ENCODE results near the gene MAMSTR.

DNA sequence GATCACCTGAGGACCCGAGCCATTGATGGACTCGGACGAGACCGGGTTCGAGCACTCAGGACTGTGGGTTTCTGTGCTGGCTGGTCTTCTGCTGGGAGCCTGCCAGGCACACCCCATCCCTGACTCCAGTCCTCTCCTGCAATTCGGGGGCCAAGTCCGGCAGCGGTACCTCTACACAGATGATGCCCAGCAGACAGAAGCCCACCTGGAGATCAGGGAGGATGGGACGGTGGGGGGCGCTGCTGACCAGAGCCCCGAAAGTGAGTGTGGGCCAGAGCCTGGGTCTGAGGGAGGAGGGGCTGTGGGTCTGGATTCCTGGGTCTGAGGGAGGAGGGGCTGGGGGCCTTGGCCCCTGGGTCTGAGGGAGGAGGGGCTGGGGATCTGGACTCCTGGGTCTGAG is 36.7 kb upstream of the MAMSTR start:
- TF ChIP-seq, protein P1, sequence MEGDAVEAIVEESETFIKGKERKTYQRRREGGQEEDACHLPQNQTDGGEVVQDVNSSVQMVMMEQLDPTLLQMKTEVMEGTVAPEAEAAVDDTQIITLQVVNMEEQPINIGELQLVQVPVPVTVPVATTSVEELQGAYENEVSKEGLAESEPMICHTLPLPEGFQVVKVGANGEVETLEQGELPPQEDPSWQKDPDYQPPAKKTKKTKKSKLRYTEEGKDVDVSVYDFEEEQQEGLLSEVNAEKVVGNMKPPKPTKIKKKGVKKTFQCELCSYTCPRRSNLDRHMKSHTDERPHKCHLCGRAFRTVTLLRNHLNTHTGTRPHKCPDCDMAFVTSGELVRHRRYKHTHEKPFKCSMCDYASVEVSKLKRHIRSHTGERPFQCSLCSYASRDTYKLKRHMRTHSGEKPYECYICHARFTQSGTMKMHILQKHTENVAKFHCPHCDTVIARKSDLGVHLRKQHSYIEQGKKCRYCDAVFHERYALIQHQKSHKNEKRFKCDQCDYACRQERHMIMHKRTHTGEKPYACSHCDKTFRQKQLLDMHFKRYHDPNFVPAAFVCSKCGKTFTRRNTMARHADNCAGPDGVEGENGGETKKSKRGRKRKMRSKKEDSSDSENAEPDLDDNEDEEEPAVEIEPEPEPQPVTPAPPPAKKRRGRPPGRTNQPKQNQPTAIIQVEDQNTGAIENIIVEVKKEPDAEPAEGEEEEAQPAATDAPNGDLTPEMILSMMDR (conservative IDR thresholded peaks at IDR 0.05 in 1 of 2, IDR thresholded peaks at IDR 0.05 in 1 of 2; ENCODE audit: low read depth in 1 of 2, low read length in 2 of 2) = no peak
- TF ChIP-seq EZH2 (IDR thresholded peaks at IDR 0.05; ENCODE audit: low read length, missing control alignments) = no peak

Measured in fibroblast of lung (primary cell).